ENCODE results near the gene REV1. TPM values are rescaled to one million over a fixed set of nuclear protein-coding genes. Genes with fewer than 3 reads are reported as not detected.

REV1 gene
- total and polyA plus RNA-seq, 2 donors (not counting 3 experiments of a cell fraction or from before 2014, with no cell fraction given): 16.6 to 50.3 TPM

DNA sequence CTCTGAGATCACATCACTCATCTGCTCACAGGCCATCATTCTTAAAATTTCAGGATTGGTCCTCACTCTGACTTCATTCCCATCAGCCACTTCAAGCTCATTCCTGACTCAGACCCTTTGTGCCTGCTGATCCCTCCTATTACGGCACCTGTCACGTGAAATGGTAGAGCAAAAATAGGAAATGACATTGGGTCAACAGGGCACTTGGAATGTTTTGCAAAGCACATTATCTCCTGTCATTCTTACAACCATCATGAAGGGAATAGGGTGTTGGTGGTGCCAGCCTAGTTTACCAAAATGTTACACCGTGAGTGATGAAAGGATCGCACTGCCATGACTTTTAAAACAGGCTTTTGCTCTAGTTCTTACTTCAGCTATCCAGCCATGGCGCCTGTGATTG, 91.5 kb downstream of the REV1 start:
- Histone ChIP-seq H3K79me2 (ENCODE audit: control insufficient read depth, insufficient read depth, low read length) (no peaks in the 10 kb centered on the region), H3K4me2 (ENCODE audit: insufficient read depth, low read length) (no peak overlapping the region), H3K4me3 (replicated peaks in 1 of 3; ENCODE audit: insufficient read depth in 1 of 3, low read depth in 1 of 3, low read length in 3 of 3) (no peak overlapping the region), H4K20me1 (replicated peaks; ENCODE audit: control insufficient read depth, extremely low read depth, insufficient read depth, low read length) (no peaks in the 10 kb centered on the region), H3K27me3 (ENCODE audit: control insufficient read depth in 2 of 2, insufficient read depth in 2 of 2, low read length in 2 of 2) (no peaks in the 10 kb centered on the region), H3K4me1 (ENCODE audit: control insufficient read depth, extremely low read depth, insufficient read depth, low read length) (no peaks in the 10 kb centered on the region), H3K9me3 (replicated peaks; ENCODE audit: control insufficient read depth, insufficient read depth, low read length) (no peaks in the 10 kb centered on the region), H3K9me1 (replicated peaks; ENCODE audit: control insufficient read depth, extremely low read depth, insufficient read depth, low read length) (no peaks in the 10 kb centered on the region), H3K27ac (ENCODE audit: insufficient read depth, low read depth, low read length) (no peak overlapping the region), H3K9ac (replicated peaks; ENCODE audit: extremely low read depth, insufficient read depth, low read length) (no peak overlapping the region), H2AFZ (ENCODE audit: low read depth, low read length) (no peak overlapping the region), H3K36me3 (ENCODE audit: control insufficient read depth in 2 of 2, extremely low read depth in 1 of 2, insufficient read depth in 2 of 2, low read length in 2 of 2) (peaks cover 35 to 40% of the 10 kb centered on the region in 2 experiments)
- POLR2A ChIA-PET: no interaction called here
- no TSS peak for BruUV-seq (replicated peaks)
- dilution Hi-C loops (cut with MboI; ENCODE audit: extremely low pct_ligation_motif_present, low sequenced_read_pairs): no loop called here
- no peak for DNase-seq (ENCODE audit: low read depth, low spot score)
- FAIRE-seq: no peak
- CTCF ChIA-PET: interaction anchor here (1.7 kb wide), 1 partner anchor 92 kb away, joined by 7 read pairs; the partner anchor contains the start of gene REV1
- no peak for TF ChIP-seq FOS (IDR thresholded peaks at IDR 0.05; ENCODE audit: borderline replicate concordance, insufficient read depth, low read length)
- intact Hi-C loops (cut with micrococcal nuclease): no loop called here

DNA sequence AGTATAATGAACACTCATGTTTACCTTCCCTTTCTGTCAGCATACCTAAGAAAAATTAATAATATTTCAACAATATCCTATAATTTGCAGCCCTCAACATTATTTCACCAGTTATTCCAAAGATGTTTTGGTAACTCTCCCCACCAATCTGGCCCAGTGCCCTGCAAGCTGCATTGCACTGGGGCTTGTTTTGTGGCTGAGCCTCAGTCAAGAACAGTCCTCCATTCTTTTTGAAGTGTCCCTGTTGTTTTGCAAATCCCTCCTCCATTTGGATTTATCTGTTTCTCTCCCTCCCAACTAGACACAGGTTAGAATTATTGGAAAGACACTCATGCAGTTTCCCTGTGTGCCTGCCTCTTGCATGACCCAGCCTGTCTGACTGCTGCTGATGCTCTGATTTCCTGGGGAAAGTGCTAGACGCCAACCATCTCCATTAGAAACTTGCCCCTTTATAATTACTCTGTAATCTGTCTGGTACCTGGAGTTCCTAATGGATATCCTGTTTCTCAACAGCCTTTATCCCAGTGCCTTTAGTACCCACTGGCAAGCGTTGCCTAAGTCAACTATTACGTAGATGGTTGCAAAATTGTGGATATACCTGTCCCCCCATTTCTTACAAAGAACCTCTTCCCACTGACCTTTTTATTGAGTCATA, 92.4 kb downstream of the REV1 start:
- no peak overlapping the region for H3K27ac ChIP-seq (ENCODE audit: insufficient read depth, low read depth, low read length)
- ChIA-PET POLR2A (no interaction called here), CTCF (no interaction called here)
- TF ChIP-seq POLR2AphosphoS5 (IDR thresholded peaks at IDR 0.05; ENCODE audit: insufficient read depth, low read depth, low read length): no peak
- no peak for TF ChIP-seq JUN (IDR thresholded peaks at IDR 0.05; ENCODE audit: borderline replicate concordance, insufficient read depth, insufficient read length, low read depth)
- no peak for TF ChIP-seq EZH2 (IDR thresholded peaks at IDR 0.05; ENCODE audit: borderline replicate concordance, low read depth, low read length, severe bottlenecking)
- no peak for TF ChIP-seq POLR2A (IDR thresholded peaks at IDR 0.05; ENCODE audit: low read depth, low read length)
- no peak for TF ChIP-seq MYC (IDR thresholded peaks at IDR 0.05; ENCODE audit: low read depth, low read length)
- no peak for TF ChIP-seq FOS (IDR thresholded peaks at IDR 0.05; ENCODE audit: borderline replicate concordance, insufficient read depth, low read length)
- TF ChIP-seq, protein P1, sequence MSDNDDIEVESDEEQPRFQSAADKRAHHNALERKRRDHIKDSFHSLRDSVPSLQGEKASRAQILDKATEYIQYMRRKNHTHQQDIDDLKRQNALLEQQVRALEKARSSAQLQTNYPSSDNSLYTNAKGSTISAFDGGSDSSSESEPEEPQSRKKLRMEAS (IDR thresholded peaks at IDR 0.05; ENCODE audit: insufficient read depth, insufficient read length): no peak
- TF ChIP-seq, protein P2, sequence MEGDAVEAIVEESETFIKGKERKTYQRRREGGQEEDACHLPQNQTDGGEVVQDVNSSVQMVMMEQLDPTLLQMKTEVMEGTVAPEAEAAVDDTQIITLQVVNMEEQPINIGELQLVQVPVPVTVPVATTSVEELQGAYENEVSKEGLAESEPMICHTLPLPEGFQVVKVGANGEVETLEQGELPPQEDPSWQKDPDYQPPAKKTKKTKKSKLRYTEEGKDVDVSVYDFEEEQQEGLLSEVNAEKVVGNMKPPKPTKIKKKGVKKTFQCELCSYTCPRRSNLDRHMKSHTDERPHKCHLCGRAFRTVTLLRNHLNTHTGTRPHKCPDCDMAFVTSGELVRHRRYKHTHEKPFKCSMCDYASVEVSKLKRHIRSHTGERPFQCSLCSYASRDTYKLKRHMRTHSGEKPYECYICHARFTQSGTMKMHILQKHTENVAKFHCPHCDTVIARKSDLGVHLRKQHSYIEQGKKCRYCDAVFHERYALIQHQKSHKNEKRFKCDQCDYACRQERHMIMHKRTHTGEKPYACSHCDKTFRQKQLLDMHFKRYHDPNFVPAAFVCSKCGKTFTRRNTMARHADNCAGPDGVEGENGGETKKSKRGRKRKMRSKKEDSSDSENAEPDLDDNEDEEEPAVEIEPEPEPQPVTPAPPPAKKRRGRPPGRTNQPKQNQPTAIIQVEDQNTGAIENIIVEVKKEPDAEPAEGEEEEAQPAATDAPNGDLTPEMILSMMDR (IDR thresholded peaks at IDR 0.05; ENCODE audit: extremely low read depth in 1 of 2, insufficient read depth in 1 of 2, low read depth in 1 of 2, low read length in 2 of 2): no peak
- TF ChIP-seq GATA2 (IDR thresholded peaks at IDR 0.05; ENCODE audit: insufficient read depth, insufficient read length, low read depth, low read length): no peak
- H3K4me3 ChIP-seq (replicated peaks in 1 of 3; ENCODE audit: insufficient read depth in 1 of 3, low read depth in 1 of 3, low read length in 3 of 3): no peak overlapping the region
- no peaks in the 10 kb centered on the region for H3K9me1 ChIP-seq (replicated peaks; ENCODE audit: control insufficient read depth, extremely low read depth, insufficient read depth, low read length)
- DNase-seq (ENCODE audit: low read depth, low spot score) (no peak), FAIRE-seq (no peak)
- H3K27me3 ChIP-seq (ENCODE audit: control insufficient read depth in 2 of 2, insufficient read depth in 2 of 2, low read length in 2 of 2): no peaks in the 10 kb centered on the region
- dilution Hi-C loops (cut with MboI; ENCODE audit: extremely low pct_ligation_motif_present, low sequenced_read_pairs): no loop called here
- no peak overlapping the region for H3K4me2 ChIP-seq (ENCODE audit: insufficient read depth, low read length)
- peaks cover 30 to 40% of the 10 kb centered on the region in 2 experiments for H3K36me3 ChIP-seq (ENCODE audit: control insufficient read depth in 2 of 2, extremely low read depth in 1 of 2, insufficient read depth in 2 of 2, low read length in 2 of 2)
- no peak overlapping the region for H3K9ac ChIP-seq (replicated peaks; ENCODE audit: extremely low read depth, insufficient read depth, low read length)
- H3K79me2 ChIP-seq (ENCODE audit: control insufficient read depth, insufficient read depth, low read length): no peaks in the 10 kb centered on the region
- H2AFZ ChIP-seq (ENCODE audit: low read depth, low read length): no peak overlapping the region
- H4K20me1 ChIP-seq (replicated peaks; ENCODE audit: control insufficient read depth, extremely low read depth, insufficient read depth, low read length): no peaks in the 10 kb centered on the region
- intact Hi-C loops (cut with micrococcal nuclease): no loop called here
- H3K4me1 ChIP-seq (ENCODE audit: control insufficient read depth, extremely low read depth, insufficient read depth, low read length): no peaks in the 10 kb centered on the region
- H3K9me3 ChIP-seq (replicated peaks; ENCODE audit: control insufficient read depth, insufficient read depth, low read length): no peaks in the 10 kb centered on the region
- no TSS peak for BruUV-seq (replicated peaks)
